Measurements from ENCODE around the gene MROH8.

MROH8 gene

DNA sequence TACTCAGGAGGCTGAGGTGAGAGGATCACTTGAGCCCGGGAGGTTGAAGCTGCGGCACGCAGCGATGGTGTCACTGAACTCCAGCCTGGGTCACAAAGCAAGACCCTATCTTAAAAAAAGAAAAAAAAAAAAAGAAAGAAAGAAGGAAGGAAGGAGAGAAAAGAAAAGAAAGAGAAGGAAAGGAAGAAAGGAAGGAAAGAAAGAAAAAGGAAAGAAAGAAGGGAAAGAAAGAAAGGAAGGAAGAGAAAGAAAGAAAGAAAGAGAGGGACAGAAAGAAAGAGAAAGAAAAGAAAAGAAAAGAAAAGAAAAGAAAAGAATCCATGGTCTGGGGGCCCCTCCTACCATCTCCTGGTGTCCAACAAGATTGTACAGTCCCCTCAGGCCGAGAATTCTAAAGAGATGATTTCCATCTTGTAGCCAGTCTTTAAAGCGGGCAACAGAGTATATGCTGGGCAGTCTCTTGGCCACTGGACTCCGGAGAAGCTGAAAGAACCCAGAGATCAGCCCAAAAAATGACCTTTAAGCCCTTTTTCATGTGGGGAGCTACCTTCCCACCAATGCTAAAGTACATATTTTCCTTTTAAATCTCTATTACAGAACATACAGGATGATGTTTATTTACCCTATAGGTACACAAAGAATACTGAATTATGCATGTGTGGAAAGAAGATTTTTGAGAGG lies 59.9 kb downstream of the MROH8 start:
- Histone ChIP-seq H3K9ac (no peak overlapping the region), H4K20me1 (ENCODE audit: insufficient read depth) (no peaks in the 10 kb centered on the region), H3K4me2 (no peak overlapping the region), H3K36me3 (ENCODE audit: insufficient read depth) (no peaks in the 10 kb centered on the region), H2AFZ (ENCODE audit: low read depth) (no peak overlapping the region), H3K4me3 (IDR thresholded peaks at IDR 0.05; ENCODE audit: insufficient read depth, low read depth, low read length) (no peak overlapping the region), H3K4me1 (ENCODE audit: low read depth, poor library complexity, severe bottlenecking) (no peaks in the 10 kb centered on the region), H3K79me2 (ENCODE audit: insufficient read depth, low read depth) (no peaks in the 10 kb centered on the region), H3K27me3 (ENCODE audit: insufficient read depth, low read depth) (no peaks in the 10 kb centered on the region), H3K27ac (no peak overlapping the region)
- TF ChIP-seq, protein P1, sequence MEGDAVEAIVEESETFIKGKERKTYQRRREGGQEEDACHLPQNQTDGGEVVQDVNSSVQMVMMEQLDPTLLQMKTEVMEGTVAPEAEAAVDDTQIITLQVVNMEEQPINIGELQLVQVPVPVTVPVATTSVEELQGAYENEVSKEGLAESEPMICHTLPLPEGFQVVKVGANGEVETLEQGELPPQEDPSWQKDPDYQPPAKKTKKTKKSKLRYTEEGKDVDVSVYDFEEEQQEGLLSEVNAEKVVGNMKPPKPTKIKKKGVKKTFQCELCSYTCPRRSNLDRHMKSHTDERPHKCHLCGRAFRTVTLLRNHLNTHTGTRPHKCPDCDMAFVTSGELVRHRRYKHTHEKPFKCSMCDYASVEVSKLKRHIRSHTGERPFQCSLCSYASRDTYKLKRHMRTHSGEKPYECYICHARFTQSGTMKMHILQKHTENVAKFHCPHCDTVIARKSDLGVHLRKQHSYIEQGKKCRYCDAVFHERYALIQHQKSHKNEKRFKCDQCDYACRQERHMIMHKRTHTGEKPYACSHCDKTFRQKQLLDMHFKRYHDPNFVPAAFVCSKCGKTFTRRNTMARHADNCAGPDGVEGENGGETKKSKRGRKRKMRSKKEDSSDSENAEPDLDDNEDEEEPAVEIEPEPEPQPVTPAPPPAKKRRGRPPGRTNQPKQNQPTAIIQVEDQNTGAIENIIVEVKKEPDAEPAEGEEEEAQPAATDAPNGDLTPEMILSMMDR (conservative IDR thresholded peaks at IDR 0.05; ENCODE audit: low read depth, low read length), result no peak

DNA sequence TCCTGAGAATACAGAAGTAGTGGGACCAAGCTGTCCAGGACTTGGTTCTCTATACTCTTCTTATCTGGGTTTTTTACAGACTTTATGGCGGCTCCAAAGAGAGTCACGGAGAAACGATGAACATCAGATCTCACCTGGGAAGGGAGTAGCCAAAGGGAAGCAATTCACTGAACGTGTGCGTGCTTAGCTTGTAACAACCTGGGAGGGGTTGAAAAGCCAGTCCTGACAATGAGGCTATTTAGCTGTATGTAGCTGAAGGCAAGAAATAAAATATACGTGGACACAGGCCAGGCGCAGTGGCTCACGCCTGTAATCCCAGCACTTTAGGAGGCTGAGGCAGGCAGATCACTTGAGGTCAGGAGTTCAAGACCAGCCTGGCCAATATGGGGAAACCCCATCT lies 65.3 kb downstream of the MROH8 start:
- Histone ChIP-seq H3K27me3 (ENCODE audit: insufficient read depth, low read depth) (no peaks in the 10 kb centered on the region), H3K36me3 (ENCODE audit: insufficient read depth) (no peaks in the 10 kb centered on the region), H3K4me3 (IDR thresholded peaks at IDR 0.05; ENCODE audit: insufficient read depth, low read depth, low read length) (no peak overlapping the region), H3K4me2 (no peak overlapping the region), H4K20me1 (ENCODE audit: insufficient read depth) (no peaks in the 10 kb centered on the region), H3K27ac (no peak overlapping the region), H3K4me1 (ENCODE audit: low read depth, poor library complexity, severe bottlenecking) (no peaks in the 10 kb centered on the region), H2AFZ (ENCODE audit: low read depth) (no peak overlapping the region), H3K9ac (no peak overlapping the region), H3K79me2 (ENCODE audit: insufficient read depth, low read depth) (no peaks in the 10 kb centered on the region)
- TF ChIP-seq, protein P1 (conservative IDR thresholded peaks at IDR 0.05; ENCODE audit: low read depth, low read length), result no peak

DNA sequence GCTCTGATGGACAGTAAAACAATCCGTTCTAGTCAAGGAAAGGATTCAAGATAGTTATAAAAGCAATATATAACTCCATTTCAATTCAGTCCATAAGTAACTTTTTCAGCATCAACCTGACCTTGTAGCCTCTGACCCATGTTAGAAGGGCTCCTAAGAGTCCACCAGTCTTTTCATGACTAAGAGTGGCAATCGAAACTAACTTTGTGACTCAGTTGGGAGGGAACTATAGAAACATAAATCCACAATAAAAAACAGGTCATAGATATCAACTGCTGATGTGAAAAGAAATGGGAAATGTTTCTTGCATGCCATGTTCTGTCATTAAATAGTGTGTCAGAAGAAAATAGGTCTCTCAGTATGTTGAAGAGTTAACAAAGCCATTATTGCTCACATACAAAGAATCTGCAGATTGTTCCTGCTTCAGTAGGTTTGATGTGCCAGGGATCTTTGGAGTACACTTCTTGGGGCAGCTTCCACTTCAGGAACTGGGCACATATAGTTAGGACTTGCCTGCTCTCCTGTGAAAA lies 67.4 kb downstream of the MROH8 start:
- H3K9ac ChIP-seq, result no peak overlapping the region
- H3K79me2 ChIP-seq (ENCODE audit: insufficient read depth, low read depth), result no peaks in the 10 kb centered on the region
- H3K27ac ChIP-seq, result no peak overlapping the region
- H3K4me1 ChIP-seq (ENCODE audit: low read depth, poor library complexity, severe bottlenecking), result no peaks in the 10 kb centered on the region
- TF ChIP-seq, protein P1 (conservative IDR thresholded peaks at IDR 0.05; ENCODE audit: low read depth, low read length), result no peak
- H3K4me2 ChIP-seq, result no peak overlapping the region
- no peaks in the 10 kb centered on the region for H3K27me3 ChIP-seq (ENCODE audit: insufficient read depth, low read depth)
- H2AFZ ChIP-seq (ENCODE audit: low read depth), result no peak overlapping the region
- H3K36me3 ChIP-seq (ENCODE audit: insufficient read depth), result no peaks in the 10 kb centered on the region
- no peaks in the 10 kb centered on the region for H4K20me1 ChIP-seq (ENCODE audit: insufficient read depth)
- H3K4me3 ChIP-seq (IDR thresholded peaks at IDR 0.05; ENCODE audit: insufficient read depth, low read depth, low read length), result no peak overlapping the region

DNA sequence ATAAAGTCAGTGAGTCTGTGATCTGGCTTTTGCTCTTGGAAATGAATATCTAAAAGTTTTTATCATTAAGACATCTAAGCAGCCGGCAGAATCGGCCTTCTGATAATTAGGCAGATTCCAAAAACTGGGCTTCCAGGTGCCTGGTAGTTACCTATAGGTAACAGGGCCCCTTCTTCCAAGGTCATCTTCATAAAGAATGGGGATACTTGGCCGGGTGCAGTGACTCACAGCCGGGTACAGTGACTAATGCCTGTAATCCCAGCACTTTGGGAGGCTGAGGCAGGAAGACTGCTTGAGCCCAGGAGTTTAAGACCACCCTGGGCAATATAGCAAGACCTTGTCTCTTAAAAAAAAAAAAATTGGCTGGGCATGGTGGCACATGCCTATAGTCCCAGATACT lies 70.7 kb downstream of the MROH8 start:
- no peak overlapping the region for H3K4me2 ChIP-seq
- no peak overlapping the region for H3K27ac ChIP-seq
- H2AFZ ChIP-seq (ENCODE audit: low read depth), result no peak overlapping the region
- H3K79me2 ChIP-seq (ENCODE audit: insufficient read depth, low read depth), result no peaks in the 10 kb centered on the region
- H4K20me1 ChIP-seq (ENCODE audit: insufficient read depth), result no peaks in the 10 kb centered on the region
- H3K4me1 ChIP-seq (ENCODE audit: low read depth, poor library complexity, severe bottlenecking), result no peaks in the 10 kb centered on the region
- H3K4me3 ChIP-seq (IDR thresholded peaks at IDR 0.05; ENCODE audit: insufficient read depth, low read depth, low read length), result no peak overlapping the region
- no peak overlapping the region for H3K9ac ChIP-seq
- TF ChIP-seq, protein P1 (conservative IDR thresholded peaks at IDR 0.05; ENCODE audit: low read depth, low read length), result no peak
- H3K36me3 ChIP-seq (ENCODE audit: insufficient read depth), result no peaks in the 10 kb centered on the region
- no peaks in the 10 kb centered on the region for H3K27me3 ChIP-seq (ENCODE audit: insufficient read depth, low read depth)

Measured in KMS-11 (cell line).